HT-29 (cell line): ENCODE measurements around the gene STAT5B. TPM values are rescaled to one million over a fixed set of nuclear protein-coding genes. Genes with fewer than 3 reads are reported as not detected.
A peak's percentile ranks its signal among the peaks of the same experiment; 100 is the strongest.

Experiments used
- DNase-seq: peaks from one replicate; pipeline ENCODE4 v3.0.0-alpha.2; 2015; ENCODE audit warnings: low spot score
- total RNA-seq: library from RNA; depleted of rRNA; stranded (reverse); fragments of >200 nt; shearing (Covaris generic); gene quantifications from 2 replicates; pipeline ENCODE4 v1.2.3, GENCODE V29; 2014

STAT5B gene
- total RNA-seq, 1 experiment from 2014 or later, result 11.1 TPM

DNA sequence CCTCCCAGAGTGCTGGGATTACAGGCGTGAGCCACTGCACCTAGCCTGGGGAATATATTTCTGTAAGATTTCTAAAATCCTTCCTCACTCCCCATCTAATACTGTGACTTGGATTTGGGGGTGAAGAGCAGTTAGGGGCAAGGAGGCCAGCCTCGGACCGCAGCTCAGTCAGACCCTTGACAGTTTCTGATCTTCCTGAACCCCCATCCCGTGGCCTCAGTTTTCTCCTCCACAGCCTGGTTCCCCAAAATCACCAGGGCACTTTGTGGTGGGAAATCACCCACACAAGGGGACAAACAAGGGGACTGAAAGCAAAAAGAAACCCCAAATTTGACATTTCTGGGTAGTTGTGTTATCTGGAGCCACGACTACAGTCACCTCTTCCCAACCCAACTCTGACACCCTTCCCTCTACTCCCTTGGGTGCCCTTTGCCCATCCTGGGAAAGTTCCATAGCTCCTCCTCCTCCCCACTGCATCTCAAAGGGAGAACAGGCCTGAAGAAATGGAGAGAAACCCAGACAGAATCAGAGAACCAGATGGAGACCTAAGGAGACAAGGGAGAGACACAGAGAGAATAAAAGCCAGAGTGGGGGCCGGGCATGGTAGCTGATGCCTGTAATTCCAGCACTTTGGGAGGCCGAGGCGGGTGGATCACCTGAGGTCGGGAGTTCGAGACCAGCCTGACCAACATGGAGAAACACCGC, 9.3 kb upstream of the STAT5B start:
- DNase-seq, result no peak

DNA sequence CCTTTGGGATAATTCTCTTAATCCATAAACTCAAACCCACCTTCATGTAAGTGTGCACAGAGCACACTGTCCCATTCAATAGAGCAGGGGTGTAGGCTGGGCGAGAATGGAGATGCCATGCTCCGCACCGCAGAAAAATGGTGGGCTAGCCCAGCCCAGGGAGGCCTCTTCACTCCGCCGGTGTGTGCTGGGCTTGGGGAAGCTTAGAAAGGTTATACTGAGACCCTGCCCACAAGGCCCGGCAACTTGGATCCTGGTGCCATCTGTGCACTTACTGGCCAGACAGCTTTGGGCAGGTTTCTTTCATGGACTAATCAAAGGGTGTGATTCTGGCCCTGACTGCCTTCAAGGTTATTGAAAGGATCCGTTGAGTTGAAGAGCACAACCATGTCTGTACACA, 8.4 kb upstream of the STAT5B start:
- no peak for DNase-seq

DNA sequence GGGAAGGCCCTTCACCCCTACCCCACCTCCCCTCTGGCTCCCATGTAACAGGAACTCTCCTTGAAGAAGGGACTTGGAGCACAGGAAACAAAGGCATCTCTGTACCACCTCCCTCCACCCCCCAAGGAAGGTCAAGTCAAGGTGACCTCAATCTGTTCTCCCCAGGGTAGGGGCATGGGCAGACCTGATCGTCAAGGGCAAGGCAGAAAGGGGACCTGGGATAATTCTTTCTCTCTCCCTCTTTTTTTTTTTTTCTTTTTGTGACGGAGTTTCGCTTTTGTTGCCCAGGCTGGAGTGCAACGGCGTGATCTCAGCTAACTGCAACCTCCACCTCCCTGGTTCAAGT, 7.8 kb upstream of the STAT5B start:
- DNase-seq, result no peak

DNA sequence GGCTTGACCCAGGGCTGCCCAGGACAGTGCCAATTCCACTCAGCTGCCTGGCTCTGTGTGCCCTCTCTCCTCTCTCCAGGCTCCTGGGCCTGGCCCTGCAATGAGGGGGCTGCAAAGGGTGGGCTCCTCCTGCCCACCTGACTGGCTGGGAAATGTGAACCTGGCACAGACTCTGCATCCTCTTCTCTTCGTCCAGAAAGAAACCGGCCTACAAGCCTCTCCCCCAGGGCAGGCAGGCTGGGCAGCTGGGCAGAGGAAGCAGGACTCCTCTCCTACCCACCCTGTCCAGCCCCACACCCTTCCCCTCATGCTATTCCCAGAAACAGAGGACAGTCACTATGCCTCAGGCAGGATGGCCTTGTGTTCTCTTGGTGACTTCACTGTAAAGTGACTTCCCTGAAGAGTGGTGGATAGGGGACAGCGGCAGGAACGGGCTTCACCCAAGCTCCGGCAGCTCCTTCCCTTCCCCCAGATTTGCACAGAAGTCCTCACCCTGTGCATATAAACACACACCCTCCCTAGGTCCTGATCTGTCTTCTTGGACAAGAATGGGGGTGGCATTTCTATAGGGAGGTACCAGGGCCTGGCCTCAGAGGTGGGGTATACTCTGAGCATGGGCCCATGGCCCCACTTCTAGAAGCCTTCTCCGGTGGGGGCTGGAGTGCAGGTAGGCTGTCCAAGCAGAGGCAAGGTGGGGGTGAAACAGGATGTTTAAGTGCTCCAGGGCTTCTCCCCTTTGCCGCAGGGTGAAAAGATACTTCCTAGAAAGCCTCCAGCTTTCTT, 7.2 kb upstream of the STAT5B start:
- DNase-seq, result no peak

DNA sequence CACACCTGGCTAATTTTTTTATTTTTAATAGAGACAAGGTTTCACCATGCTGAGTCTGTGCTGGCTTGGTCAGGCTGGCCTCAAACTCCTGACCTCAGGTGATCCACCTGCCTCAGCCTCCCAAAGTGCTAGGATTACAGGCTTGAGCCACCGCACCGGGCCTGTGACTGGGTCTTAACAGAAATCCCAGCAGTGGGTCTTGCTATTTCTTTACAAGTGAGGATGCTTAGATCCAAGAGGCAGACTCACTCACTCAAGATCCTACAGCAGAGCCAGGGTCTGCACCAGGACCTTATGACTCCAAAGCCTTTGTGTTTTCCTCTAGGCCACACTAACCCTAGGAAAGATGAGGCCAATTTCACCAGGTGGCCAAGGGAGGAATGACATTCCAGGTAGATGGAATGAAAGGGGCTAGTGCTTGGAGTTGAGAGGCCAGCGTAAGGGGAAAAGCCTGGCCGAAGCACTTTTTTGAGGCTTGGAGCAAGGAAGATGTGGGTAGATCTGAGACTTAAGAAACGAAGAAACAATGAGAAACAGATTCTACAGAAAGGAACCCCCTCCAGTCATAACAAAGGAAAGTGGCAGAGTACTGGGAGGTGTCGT, 6.4 kb upstream of the STAT5B start:
- DNase-seq, result no peak

DNA sequence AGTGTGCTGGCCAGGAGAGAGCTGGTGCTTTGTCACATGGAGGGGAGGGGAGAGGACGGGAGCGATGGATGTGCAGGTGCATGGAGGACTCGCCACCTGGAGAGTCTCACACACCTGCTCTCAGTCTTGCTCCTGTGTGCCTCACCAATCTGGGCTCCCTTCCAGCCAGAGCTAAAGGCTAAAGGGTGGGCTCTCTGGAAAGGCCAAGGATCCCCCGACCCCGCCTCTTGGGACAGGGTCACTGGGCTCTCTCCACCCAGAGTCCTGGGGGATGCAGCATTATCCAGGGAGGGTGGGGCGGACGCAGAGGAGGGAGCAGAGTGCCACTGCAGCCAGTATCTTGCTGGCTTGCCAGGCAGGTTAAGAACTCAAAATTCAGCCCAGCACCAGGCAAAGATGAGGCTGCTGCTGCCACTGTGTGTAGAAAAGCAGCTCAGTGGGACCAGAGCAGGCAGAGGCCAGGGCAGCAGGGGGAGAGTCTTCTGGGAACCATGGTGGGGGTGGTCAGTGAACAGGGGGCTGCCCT, 5.4 kb upstream of the STAT5B start:
- no peak for DNase-seq

DNA sequence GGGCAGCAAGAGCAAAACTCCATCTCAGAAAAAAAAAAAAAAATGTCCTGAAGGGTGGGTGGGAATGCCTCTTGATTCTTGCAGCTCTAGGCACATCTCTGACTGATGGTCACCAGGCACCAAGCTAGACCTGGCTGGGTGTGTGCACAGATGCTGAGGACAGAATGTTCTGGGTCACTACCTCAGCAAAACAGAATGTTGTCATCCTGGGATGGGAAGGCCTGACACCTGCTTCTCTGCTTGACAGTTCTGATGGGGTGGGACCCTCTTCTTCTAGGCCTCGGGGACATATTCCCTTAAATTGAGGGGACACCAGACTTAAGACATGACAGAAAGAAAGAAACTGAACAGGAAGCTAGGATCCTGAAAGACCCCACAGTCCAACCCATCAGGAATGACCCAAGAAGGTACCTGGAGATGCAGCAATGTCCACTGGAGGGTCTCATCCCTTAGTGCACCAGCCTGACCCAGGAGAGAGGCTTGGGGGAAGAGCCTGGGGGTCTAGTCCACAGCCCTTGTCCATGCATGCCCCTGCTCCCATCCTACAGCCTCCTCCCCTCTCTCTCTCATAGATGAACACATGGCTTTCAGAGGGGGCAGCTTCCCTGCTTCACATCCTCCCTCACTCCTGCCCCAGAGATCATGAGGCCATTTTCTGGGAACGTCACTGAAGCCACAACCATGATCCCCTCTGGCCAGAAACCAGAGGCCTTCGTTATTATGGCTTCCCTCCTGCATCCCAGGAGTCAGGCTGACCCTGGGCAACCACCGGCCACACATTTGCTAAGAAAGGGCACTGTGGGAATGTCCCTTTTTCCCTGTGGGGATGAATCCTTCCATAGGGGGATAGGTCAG, 3.8 kb upstream of the STAT5B start:
- DNase-seq, result no peak

DNA sequence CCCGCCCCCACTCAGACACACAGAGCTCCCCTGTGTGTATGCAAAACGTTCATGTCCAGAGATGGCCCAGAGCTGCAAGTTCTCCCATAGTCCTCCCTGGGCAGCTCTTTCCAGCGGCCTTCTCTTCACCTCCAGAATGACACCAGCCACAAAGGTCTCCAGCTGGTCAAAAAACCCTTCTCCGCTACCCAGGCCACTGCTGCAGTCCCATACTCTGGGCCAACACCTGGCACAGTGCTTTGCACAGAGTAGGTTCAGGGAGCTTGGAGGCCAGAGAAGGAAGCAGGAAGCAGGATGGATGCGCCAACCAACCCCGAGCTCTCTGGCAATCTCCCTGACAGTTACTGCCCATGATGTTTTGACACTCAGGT, 1.1 kb upstream of the STAT5B start:
- DNase-seq, result no peak

DNA sequence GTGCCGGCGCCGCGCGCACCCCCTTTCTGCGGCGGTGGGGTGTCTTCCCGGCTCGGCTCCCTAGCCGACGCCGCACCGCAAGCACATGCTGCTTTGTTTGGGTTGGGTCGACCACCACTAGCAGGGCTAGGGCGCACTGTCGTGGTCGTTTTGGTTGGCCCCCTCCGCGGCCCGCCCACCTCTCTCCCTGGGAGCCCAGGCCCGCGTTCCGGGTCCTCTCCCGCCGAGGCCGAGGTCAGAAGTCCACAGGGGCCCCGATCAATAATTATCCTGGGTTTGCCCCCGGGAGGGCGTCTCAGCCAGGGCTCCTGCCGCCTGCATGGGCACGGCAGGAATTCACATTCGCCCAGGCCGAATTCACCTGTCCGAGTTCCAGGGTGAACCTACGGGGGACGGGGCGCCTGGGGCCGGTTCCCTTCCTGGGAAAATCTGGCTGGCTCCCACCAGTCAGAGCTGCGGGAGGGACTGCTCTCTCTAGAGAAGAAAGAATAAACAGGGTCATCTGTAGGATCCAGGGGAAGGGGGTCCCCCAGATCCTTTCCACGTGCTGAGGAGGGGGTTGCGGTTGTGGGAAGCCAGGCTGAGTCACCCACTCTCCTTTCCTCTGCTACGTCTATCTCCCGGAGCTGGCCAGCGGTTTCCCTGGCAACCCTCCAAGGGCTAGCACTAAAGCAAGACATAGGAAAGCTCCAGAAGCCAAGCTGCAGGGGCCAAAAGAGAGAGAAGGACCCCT, 584 bp upstream of the STAT5B start:
- DNase-seq, result peak; percentile 70

DNA sequence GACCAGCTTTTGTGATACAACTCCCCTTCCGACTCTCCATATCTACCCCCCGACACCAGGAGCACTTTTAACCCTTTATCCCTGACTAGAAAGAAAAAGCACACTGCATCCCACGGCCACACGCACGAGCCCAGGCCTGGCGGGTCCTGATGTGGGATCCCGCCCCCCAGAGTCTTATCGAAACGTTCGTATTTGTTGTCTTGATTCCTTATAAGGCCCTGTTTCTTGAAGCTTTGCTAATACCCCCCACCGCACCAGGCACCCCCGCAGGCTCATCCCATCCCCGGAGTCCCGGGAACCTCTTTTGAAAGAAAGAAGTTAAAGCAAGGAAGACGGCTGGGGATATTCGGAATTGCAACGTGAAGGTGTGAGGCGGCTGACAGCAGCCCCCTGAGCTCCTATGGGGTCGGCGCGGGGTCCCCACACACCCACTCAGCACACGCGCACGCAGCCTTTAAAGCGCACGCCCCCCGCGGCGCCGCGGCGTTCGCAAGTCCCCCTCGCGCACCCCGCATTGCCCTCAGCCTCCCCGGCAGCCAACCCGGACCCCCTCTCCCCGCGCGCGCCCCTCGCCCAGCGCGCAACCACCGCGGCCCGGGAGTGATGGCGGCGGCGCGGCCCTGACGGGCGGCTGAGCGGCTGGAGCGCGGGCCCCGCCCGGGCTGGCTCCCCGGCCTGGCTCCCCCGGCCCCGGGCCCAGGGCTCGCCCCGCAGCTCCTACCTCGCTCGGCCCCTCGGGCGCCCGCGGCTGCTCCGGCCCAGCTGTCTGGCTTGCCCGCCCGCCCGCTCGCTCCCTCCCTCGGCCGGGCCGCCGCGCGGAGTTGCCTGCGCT, 448 bp downstream of the STAT5B start:
- no peak for DNase-seq

DNA sequence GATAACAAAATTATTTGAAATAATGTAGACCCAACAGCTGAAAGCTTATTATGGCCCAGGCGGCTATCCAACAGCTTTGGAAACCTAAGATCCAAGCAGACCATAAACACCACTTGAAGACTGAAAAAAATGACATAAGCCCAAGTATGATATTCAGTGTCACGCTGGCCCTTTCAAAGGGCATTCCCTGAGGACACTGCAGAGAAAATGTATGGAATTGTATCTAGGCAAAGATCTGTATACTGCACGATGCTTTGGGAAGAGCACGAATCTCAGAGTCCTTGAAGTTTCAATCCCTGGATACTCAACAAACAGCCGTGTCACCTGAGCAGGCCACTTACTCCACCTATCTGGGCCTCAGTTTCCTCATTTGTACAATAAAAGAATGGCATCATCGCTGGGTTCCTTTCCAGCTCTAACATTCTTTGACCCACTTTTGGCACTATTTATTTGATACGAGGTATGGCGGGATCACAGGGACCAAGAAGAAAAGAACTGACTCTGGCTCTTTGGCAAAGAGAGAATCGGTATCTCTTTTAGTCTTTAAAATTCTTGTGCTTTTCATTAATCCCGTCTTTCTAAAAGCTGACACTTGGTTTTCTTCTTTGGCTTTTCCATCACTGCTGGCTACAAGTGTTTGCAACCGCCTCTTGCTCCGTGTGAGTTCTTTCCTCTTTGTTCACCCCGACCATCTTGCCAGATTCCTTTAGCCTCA, 1.2 kb downstream of the STAT5B start:
- no peak for DNase-seq

DNA sequence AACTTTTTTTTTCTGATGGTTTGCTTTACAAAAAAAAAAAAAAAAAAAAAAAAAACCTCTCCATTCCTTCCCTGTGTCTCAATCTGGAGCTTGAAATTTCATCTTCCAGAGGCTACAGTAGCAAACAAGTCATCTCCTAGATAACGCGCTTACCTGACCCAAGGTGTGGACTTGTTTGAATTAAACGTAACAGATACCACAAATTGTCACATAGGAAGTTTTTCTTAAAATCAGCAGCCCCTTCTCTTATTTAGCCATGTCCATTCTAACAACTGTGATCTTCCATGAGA, 2.0 kb downstream of the STAT5B start:
- no peak for DNase-seq

DNA sequence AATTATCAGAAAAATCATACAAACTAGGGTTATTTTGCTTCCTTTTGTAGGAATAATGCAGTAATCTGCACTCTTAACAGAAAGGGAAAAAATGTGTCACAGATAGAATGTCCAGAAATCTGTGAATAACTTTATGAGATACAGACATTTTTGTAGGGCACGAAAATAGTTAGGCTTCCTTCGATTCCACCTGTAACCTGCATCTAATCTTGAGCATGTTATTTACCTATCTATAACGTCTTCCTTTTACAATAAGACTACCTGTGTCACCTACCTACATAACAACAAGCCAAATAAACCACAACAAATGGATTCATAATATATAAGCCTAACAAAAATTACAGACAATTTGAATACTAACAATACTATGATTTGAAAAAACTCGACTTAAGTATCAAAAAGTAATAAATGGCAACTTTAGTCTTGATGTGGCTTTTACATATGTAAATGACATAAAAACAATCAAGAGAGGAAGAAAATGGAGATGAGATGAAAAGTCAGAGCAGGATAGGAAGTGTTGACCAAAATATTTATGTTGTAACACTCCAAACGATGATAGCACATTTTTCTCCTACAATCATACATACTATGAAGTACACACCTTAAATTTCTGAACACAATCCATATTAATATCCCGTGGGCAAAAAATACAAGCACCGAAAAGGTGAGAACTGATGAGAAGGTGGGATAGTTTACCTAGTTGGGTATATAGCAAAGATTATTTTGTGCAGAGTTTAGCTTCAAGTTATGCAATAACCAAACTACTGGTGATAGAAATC, 2.5 kb downstream of the STAT5B start:
- no peak for DNase-seq

DNA sequence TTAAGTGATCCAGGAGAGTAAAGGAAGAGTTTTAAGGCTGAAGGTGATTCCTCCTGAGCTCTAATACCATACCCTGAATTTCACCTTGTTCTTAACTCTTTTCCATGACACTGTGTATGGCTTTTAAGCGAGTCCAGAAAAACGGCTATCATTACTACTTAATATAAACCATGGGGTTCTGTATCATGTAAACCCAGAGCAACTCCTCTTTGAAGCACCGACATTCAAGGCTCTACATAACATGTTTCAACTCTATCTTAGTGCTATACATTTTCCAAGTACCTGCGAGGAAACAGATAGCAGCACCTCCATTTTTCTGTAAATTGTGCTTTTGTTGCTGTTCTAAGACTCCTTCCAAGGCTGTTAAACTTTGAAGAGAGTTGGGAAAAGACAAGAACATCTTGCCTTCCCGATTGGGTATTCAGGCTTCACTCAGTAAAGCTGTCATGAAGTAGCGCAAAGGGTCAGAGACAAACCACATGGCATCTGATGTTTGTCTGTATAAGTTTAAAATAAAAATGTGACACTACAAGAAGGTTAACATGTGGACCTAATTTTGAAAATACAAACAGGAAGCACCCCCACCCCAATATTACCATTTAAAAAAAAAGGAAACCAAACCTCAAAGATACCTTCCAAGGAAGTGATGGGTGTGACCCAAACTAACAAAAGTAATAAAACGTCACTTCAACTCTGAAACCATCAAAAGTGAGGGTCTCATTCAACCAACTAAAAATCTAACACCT, 3.9 kb downstream of the STAT5B start:
- no peak for DNase-seq

DNA sequence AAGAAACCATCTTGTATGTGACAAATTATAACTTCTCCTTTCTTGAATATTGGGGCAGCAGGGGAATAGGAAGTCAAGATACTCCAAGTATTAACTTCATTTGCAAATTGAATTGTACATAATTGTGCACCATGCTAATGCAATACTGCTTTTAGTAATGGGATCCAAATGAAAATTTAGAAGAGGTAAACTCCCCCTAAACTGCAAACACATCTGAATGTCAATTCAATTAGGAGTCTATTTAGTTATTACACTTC, 4.5 kb downstream of the STAT5B start:
- no peak for DNase-seq

DNA sequence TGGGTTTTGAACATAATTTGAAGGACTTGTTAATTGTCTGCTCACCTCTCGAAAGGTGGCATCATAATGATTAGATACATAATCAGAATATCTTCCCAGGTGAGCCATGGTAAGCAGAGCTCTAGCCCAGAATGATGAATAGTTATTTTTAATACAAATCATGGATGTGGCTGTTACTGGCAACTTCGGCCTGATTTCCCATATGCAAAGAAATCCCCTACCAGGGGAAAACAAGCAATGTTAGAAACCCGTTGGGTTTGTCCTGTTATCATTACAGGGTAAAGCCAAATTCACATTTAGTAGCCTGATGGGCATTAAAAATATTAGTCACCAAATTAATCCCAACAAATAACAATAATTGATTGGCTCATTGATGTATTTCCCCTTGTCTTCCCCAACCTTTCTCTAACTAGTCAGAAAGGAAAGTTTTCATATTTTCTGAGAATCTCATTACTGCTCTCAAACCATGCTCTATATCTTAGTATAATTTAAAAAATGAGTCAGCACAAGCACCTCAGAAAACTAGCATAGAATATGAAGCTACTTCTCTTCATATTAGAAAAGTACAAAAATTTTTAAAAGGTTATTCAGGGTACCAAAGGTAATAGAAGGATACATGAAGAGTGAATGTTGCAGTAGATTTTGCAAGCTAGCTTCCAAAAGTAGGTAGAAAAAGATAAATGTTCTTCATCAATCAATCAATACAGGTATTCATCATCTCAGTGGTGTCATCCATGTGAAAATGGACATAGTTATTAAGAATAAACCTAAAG, 5.0 kb downstream of the STAT5B start:
- DNase-seq, result no peak

DNA sequence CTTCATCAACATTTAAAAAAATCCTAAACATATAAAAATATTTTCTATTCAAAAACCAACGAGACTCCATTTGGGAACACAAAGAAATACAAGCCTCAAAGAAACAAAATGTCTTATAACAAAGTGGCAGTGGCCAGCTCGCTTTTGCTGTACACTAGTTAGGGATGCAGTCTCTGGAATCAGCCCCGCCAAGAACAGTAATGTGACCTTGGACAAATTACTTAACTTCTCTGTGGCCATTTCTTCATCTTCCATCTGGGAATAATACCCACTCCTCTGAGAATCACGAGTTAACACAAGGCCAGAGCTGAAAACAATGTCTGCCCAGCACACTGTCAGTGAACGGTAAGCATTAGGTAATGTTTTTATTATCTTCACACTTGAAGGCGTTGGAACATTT, 5.6 kb downstream of the STAT5B start:
- DNase-seq, result no peak

DNA sequence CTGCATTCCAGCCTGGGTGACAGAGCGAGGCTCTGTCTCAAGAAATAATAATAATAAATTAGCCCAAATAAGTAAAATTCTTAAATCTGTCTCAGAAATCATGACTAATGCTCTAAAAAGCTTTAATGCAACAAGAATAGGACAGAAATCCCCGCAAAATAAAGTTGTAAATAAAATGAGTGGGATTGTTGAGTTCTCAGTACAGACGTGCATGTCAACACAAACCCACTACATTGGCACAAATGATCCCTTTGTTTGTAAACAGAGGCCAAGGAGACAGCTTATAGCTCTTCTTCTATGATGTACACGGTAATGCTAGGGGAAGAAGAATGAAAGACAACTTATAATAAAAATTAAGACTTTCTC, 6.0 kb downstream of the STAT5B start:
- DNase-seq, result no peak
